Tibial nerve (tissue), 4 donors: ENCODE measurements around the gene BCORL1.

ENCODE experiments used
- CTCF ChIP-seq, 5 experiments: fragments of 200-600 bp in 3 of 5; fragments of 450-650 bp in 2 of 5; sonication (generic) in 3 of 5; IDR thresholded peaks; one replicate each; pipeline ENCODE4 v1.5.1; 2016 to 2019; ENCODE audit warnings: antibody characterized with exemption in 5 of 5, mild to moderate bottlenecking in 3 of 5, moderate library complexity in 2 of 5
- EP300 ChIP-seq, 2 donors: sonication (generic); formaldehyde crosslinking; IDR thresholded peaks; one replicate each; pipeline ENCODE4 v1.6.1; 2017; ENCODE audit warnings: antibody characterized with exemption in 2 of 2, mild to moderate bottlenecking in 1 of 2
- POLR2A ChIP-seq, 2 donors: fragments of 450-650 bp; IDR thresholded peaks; one replicate each; pipeline ENCODE4 v1.6.1; 2017; ENCODE audit warnings: antibody characterized with exemption in 2 of 2, mild to moderate bottlenecking in 2 of 2, moderate library complexity in 2 of 2

GRCh38 chrX:130034178-130034577 is 51.7 kb downstream of the BCORL1 start:
- TF ChIP-seq CTCF (IDR thresholded peaks at IDR 0.05), result no peak
- TF ChIP-seq POLR2A (IDR thresholded peaks at IDR 0.05), result no peak
- no peak for TF ChIP-seq EP300 (IDR thresholded peaks at IDR 0.05)
